Erythroblast (primary cell): ENCODE results near the gene HHIP.

Experiments used
- GATA1 ChIP-seq: IDR thresholded peaks from 2 replicates; pipeline ENCODE4 v1.6.1; 2011; ENCODE audit warnings: low read depth, mild to moderate bottlenecking, control low read depth, low read length, moderate library complexity
- POLR2A ChIP-seq: IDR thresholded peaks from 2 replicates; pipeline ENCODE4 v1.6.1; 2011; ENCODE audit warnings: mild to moderate bottlenecking, low read length

- no peak for TF ChIP-seq POLR2A
- no peak for TF ChIP-seq GATA1
Measured at GRCh38 chr4:144688035-144688569, 42.1 kb downstream of the HHIP start.
